HFF-Myc (cell line): ENCODE data around the gene TSC2.
"Not testable (repeated sequence)": the region's sequence is repeated elsewhere in the genome, so short reads cannot be mapped to it uniquely, and the experiment has no call there.

Experiments used
- DNase-seq: peaks from one replicate; pipeline ENCODE4 v3.0.0-alpha.2; 2011; ENCODE audit warnings: low read depth; ENCODE audit errors: extremely low read depth
- H3K4me3 ChIP-seq: replicated peaks from 2 replicates; pipeline ENCODE4 v1.5.1; 2011; ENCODE audit warnings: low read depth, mild to moderate bottlenecking, control low read depth, low read length
- CTCF ChIP-seq: IDR thresholded peaks from 2 replicates; pipeline ENCODE4 v1.5.1; 2012; ENCODE audit warnings: mild to moderate bottlenecking, low read depth, low read length, control low read depth; ENCODE audit errors: missing control alignments

The TSC2 gene

GRCh38 chr16:2031081-2031577, 16.7 kb upstream of the TSC2 start:
- no peak for TF ChIP-seq CTCF
- no peak for DNase-seq
- H3K4me3 ChIP-seq = no peak overlapping the region

GRCh38 chr16:2032285-2033056, 15.3 kb upstream of the TSC2 start:
- no peak for TF ChIP-seq CTCF
- DNase-seq = no peak
- H3K4me3 ChIP-seq = peak overlapping the region; percentile 14

GRCh38 chr16:2033057-2033908, 14.5 kb upstream of the TSC2 start:
- peak overlapping the region; percentile 14 for H3K4me3 ChIP-seq
- no peak for TF ChIP-seq CTCF
- no peak for DNase-seq

GRCh38 chr16:2033909-2034695, 13.7 kb upstream of the TSC2 start:
- not testable (repeated sequence) for DNase-seq
- peak overlapping the region; percentile 14 for H3K4me3 ChIP-seq

- no peak for DNase-seq
- no peak for TF ChIP-seq CTCF
- no peak overlapping the region for H3K4me3 ChIP-seq
These were observed 12.9 kb upstream of the TSC2 start for GRCh38 chr16:2034696-2035430.

GRCh38 chr16:2035431-2036199, 12.2 kb upstream of the TSC2 start:
- TF ChIP-seq CTCF = no peak
- DNase-seq = no peak
- no peak overlapping the region for H3K4me3 ChIP-seq
